Breast epithelium (tissue), 4 donors: ENCODE measurements around the gene PLCH2. TPM values are rescaled to one million over a fixed set of nuclear protein-coding genes. Genes with fewer than 3 reads are reported as not detected.

Source experiments
- DNase-seq, 2 donors: peaks; one replicate each; pipeline ENCODE4 v3.0.0-alpha.2; 2019; ENCODE audit warnings: low spot score in 2 of 2
- H3K27ac ChIP-seq, 2 donors: fragments of 200-600 bp; sonication (generic) in 1 of 2; one replicate each; pipeline ENCODE4 v1.5.1; 2016 to 2019; ENCODE audit warnings: mild to moderate bottlenecking in 1 of 2
- H3K27me3 ChIP-seq, 2 donors: fragments of 200-600 bp; sonication (generic) in 1 of 2; one replicate each; pipeline versions ENCODE4 v1.5.1 to v1.6.0; 2017 to 2019; ENCODE audit warnings: control low read depth in 1 of 2, mild to moderate bottlenecking in 1 of 2
- H3K36me3 ChIP-seq: fragments of 200-600 bp; one replicate; pipeline ENCODE4 v1.5.1; 2019
- H3K4me1 ChIP-seq, 2 donors: fragments of 200-600 bp; sonication (generic); one replicate each; pipeline ENCODE4 v1.5.1; 2016 to 2019; ENCODE audit warnings: control low read depth in 1 of 2
- H3K4me3 ChIP-seq, 3 donors: fragments of 200-600 bp; sonication (generic); 1 replicate in 2 of 3; 2 replicates in 1 of 3; pipeline ENCODE4 v1.5.1; 2016 to 2019; ENCODE audit warnings: mild to moderate bottlenecking in 3 of 3, moderate library complexity in 2 of 3
- H3K9me3 ChIP-seq, 2 donors: fragments of 200-600 bp; sonication (generic) in 1 of 2; one replicate each; pipeline ENCODE4 v1.5.1; 2016 to 2019; ENCODE audit warnings: control low read depth in 1 of 2
- CTCF ChIP-seq, 3 donors: fragments of 450-650 bp; IDR thresholded peaks; one replicate each; pipeline ENCODE4 v1.5.1; 2016 to 2017; ENCODE audit warnings: antibody characterized with exemption in 3 of 3, mild to moderate bottlenecking in 3 of 3, moderate library complexity in 3 of 3
- POLR2A ChIP-seq: fragments of 450-650 bp; IDR thresholded peaks from one replicate; pipeline ENCODE4 v1.6.1; 2016; ENCODE audit warnings: antibody characterized with exemption, mild to moderate bottlenecking, moderate library complexity
- POLR2AphosphoS5 ChIP-seq, 3 donors: sonication (generic); formaldehyde crosslinking; IDR thresholded peaks; one replicate each; pipeline ENCODE4 v1.6.1; 2017; ENCODE audit warnings: antibody characterized with exemption in 3 of 3
- intact Hi-C: fragments of 100-400 bp; cut with DNase I; formaldehyde crosslinking; loops from one replicate; pipeline ENCODE4 v1.15.1; 2023; ENCODE audit warnings: low total_unique reads
- total RNA-seq, 3 donors: library from RNA; depleted of rRNA; stranded (reverse); fragments of >200 nt; gene quantifications; one replicate each; pipeline ENCODE4 v1.1.0, GENCODE V29; 2016

Gene PLCH2
- total RNA-seq, 3 donors from 2014 or later, result 0.16 to 12.0 (median 10.2) TPM

- Histone ChIP-seq H3K4me3 (no peak overlapping the region), H3K27me3 (peaks cover 3 to 36% of the 10 kb centered on the region in 2 donors), H3K9me3 (no peaks in the 10 kb centered on the region), H3K4me1 (no peaks in the 10 kb centered on the region), H3K36me3 (no peaks in the 10 kb centered on the region), H3K27ac (no peak overlapping the region)
- no peak for DNase-seq
- intact Hi-C loops, result no loop called here
- TF ChIP-seq CTCF (IDR thresholded peaks at IDR 0.05) (no peak), POLR2A (no peak), POLR2AphosphoS5 (IDR thresholded peaks at IDR 0.05) (no peak)
These were observed 5.6 kb upstream of the PLCH2 start for GRCh38 chr1:2470290-2471158.

GRCh38 chr1:2471159-2471471 lies 5.0 kb upstream of the PLCH2 start:
- Histone ChIP-seq H3K27ac (no peak overlapping the region), H3K4me3 (no peak overlapping the region), H3K27me3 (peaks cover 3 to 31% of the 10 kb centered on the region in 2 donors), H3K9me3 (no peaks in the 10 kb centered on the region), H3K36me3 (no peaks in the 10 kb centered on the region), H3K4me1 (no peaks in the 10 kb centered on the region)
- intact Hi-C loops, result no loop called here
- no peak for DNase-seq
- no peak for TF ChIP-seq POLR2A
- no peak for TF ChIP-seq POLR2AphosphoS5 (IDR thresholded peaks at IDR 0.05)
- no peak for TF ChIP-seq CTCF (IDR thresholded peaks at IDR 0.05)

- H3K36me3 ChIP-seq, result no peaks in the 10 kb centered on the region
- peaks cover 3 to 27% of the 10 kb centered on the region in 2 donors for H3K27me3 ChIP-seq
- no peak for DNase-seq
- H3K9me3 ChIP-seq, result no peaks in the 10 kb centered on the region
- H3K27ac ChIP-seq, result no peak overlapping the region
- intact Hi-C loops, result no loop called here
- H3K4me1 ChIP-seq, result no peaks in the 10 kb centered on the region
- TF ChIP-seq POLR2AphosphoS5 (IDR thresholded peaks at IDR 0.05) (no peak), POLR2A (no peak), CTCF (IDR thresholded peaks at IDR 0.05) (no peak)
- no peak overlapping the region for H3K4me3 ChIP-seq
These were observed 4.5 kb upstream of the PLCH2 start for GRCh38 chr1:2471587-2472001.

- no peak for TF ChIP-seq POLR2A
- TF ChIP-seq POLR2AphosphoS5 (IDR thresholded peaks at IDR 0.05), result no peak
- TF ChIP-seq CTCF (IDR thresholded peaks at IDR 0.05), result no peak
- Histone ChIP-seq H3K27ac (no peak overlapping the region), H3K9me3 (no peaks in the 10 kb centered on the region), H3K27me3 (peaks cover 3 to 21% of the 10 kb centered on the region in 2 donors), H3K36me3 (no peaks in the 10 kb centered on the region), H3K4me3 (no peak overlapping the region), H3K4me1 (no peaks in the 10 kb centered on the region)
- intact Hi-C loops, result no loop called here
- no peak for DNase-seq
These were observed 4.0 kb upstream of the PLCH2 start for GRCh38 chr1:2472109-2472508.

GRCh38 chr1:2472561-2473177 lies 3.4 kb upstream of the PLCH2 start:
- Histone ChIP-seq H3K9me3 (no peaks in the 10 kb centered on the region), H3K36me3 (no peaks in the 10 kb centered on the region), H3K27ac (no peak overlapping the region), H3K27me3 (peaks cover 3 to 16% of the 10 kb centered on the region in 2 donors), H3K4me3 (no peak overlapping the region), H3K4me1 (no peaks in the 10 kb centered on the region)
- intact Hi-C loops, result no loop called here
- no peak for DNase-seq
- TF ChIP-seq CTCF (IDR thresholded peaks at IDR 0.05) (no peak), POLR2AphosphoS5 (IDR thresholded peaks at IDR 0.05) (no peak), POLR2A (no peak)
